HEK293 (cell line): ENCODE measurements around the gene DGKB.

ENCODE experiments used
- CTCF ChIP-seq: fragments of 450-650 bp; formaldehyde crosslinking; IDR thresholded peaks from 2 replicates; pipeline ENCODE4 v1.5.1; 2016; ENCODE audit warnings: missing biosample characterization, missing genetic modification characterization
- FEZF1 ChIP-seq: fragments of 450-650 bp; formaldehyde crosslinking; IDR thresholded peaks from 2 replicates; pipeline ENCODE4 v1.5.1; 2016; ENCODE audit warnings: missing biosample characterization, missing genetic modification characterization
- REST ChIP-seq: fragments of 450-650 bp; formaldehyde crosslinking; IDR thresholded peaks from 2 replicates; pipeline ENCODE4 v1.5.1; 2016; ENCODE audit warnings: missing biosample characterization, missing genetic modification characterization
- ZBTB20 ChIP-seq: fragments of 450-650 bp; formaldehyde crosslinking; IDR thresholded peaks from 2 replicates; pipeline ENCODE4 v1.5.1; 2016; ENCODE audit warnings: missing biosample characterization, missing genetic modification characterization
- ZBTB8A ChIP-seq: fragments of 450-650 bp; formaldehyde crosslinking; IDR thresholded peaks from 2 replicates; pipeline ENCODE4 v1.5.1; 2016; ENCODE audit warnings: missing biosample characterization, missing genetic modification characterization
- ZFP69B ChIP-seq: fragments of 450-650 bp; formaldehyde crosslinking; IDR thresholded peaks from 2 replicates; pipeline ENCODE4 v1.5.1; 2016; ENCODE audit warnings: missing biosample characterization, missing genetic modification characterization
- ZNF114 ChIP-seq: fragments of 450-650 bp; formaldehyde crosslinking; IDR thresholded peaks from 2 replicates; pipeline ENCODE4 v1.5.0; 2017; ENCODE audit warnings: missing biosample characterization, missing genetic modification characterization
- ZNF248 ChIP-seq: fragments of 450-650 bp; formaldehyde crosslinking; IDR thresholded peaks from 2 replicates; pipeline ENCODE4 v1.5.1; 2017; ENCODE audit warnings: missing biosample characterization, missing genetic modification characterization
- TF ChIP-seq, protein P1 (sequence below): fragments of 450-650 bp; formaldehyde crosslinking; IDR thresholded peaks from 2 replicates; pipeline ENCODE4 v1.5.1; 2016; ENCODE audit warnings: missing biosample characterization, missing genetic modification characterization

DNA sequence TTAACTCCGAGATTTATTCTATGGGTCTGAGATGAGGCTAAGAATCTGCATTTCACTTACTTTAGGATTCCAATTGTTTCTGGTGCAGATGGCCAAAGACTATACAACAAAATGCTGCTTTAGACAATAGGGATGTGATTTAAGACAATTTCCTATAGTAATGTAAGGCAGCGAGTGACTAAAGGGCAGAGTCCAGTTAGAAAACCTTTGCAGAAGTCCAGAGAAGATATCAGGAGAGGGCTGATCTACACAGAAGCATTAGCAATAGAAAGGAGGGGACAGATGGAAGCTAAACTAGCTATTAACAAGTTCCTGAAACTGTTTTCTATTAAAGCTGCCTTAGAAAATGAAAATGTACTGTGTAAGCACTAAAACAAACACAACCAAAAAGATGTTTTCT, 398.9 kb downstream of the DGKB start:
- no peak for TF ChIP-seq REST (tag by site-specific recombination)
- no peak for TF ChIP-seq FEZF1 (tag by site-specific recombination)
- no peak for TF ChIP-seq ZNF248 (tag by site-specific recombination)
- TF ChIP-seq ZBTB20 = no peak
- TF ChIP-seq CTCF (tag by site-specific recombination) = no peak
- no peak for TF ChIP-seq ZFP69B (tag by site-specific recombination)
- TF ChIP-seq ZBTB8A (tag by site-specific recombination) = no peak
- TF ChIP-seq, protein P1, sequence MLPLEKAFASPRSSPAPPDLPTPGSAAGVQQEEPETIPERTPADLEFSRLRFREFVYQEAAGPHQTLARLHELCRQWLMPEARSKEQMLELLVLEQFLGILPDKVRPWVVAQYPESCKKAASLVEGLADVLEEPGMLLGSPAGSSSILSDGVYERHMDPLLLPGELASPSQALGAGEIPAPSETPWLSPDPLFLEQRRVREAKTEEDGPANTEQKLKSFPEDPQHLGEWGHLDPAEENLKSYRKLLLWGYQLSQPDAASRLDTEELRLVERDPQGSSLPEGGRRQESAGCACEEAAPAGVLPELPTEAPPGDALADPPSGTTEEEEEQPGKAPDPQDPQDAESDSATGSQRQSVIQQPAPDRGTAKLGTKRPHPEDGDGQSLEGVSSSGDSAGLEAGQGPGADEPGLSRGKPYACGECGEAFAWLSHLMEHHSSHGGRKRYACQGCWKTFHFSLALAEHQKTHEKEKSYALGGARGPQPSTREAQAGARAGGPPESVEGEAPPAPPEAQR (tag by site-specific recombination) = no peak
- TF ChIP-seq ZNF114 = no peak
